ENCODE results near the gene AAMDC. TPM values are rescaled to one million over a fixed set of nuclear protein-coding genes. Genes with fewer than 3 reads are reported as not detected.
"Not testable (repeated sequence)": the region's sequence is repeated elsewhere in the genome, so short reads cannot be mapped to it uniquely, and the experiment has no call there.

The AAMDC gene
- total RNA-seq, 2 experiments from 2014 or later: 14.4 to 15.6 TPM

- no peak for DNase-seq
- H3K27ac Mint-ChIP-seq: no peak overlapping the region
- H3K9me3 Mint-ChIP-seq: no peaks in the 10 kb centered on the region
- no peaks in the 10 kb centered on the region for H3K4me1 Mint-ChIP-seq
- peaks cover 10% of the 10 kb centered on the region for H3K36me3 Mint-ChIP-seq (ENCODE audit: low read depth)
- ChIA-PET POLR2A (no interaction called here), CTCF (no interaction called here)
- H3K4me3 Mint-ChIP-seq: no peak overlapping the region
- H3K27me3 Mint-ChIP-seq: no peaks in the 10 kb centered on the region
Observed at GRCh38 chr11:77908835-77909234, 87.9 kb downstream of the AAMDC start.

GRCh38 chr11:77909277-77909676, 88.3 kb downstream of the AAMDC start:
- no peaks in the 10 kb centered on the region for H3K4me1 Mint-ChIP-seq
- ChIA-PET CTCF (no interaction called here), POLR2A (no interaction called here)
- H3K27me3 Mint-ChIP-seq: no peaks in the 10 kb centered on the region
- peaks cover 10% of the 10 kb centered on the region for H3K36me3 Mint-ChIP-seq (ENCODE audit: low read depth)
- no peaks in the 10 kb centered on the region for H3K9me3 Mint-ChIP-seq
- no peak overlapping the region for H3K4me3 Mint-ChIP-seq
- DNase-seq: no peak
- no peak overlapping the region for H3K27ac Mint-ChIP-seq

- H3K4me3 Mint-ChIP-seq, POLR2A ChIA-PET, DNase-seq, H3K27ac Mint-ChIP-seq, CTCF ChIA-PET, H3K27me3 Mint-ChIP-seq, H3K9me3 Mint-ChIP-seq, H3K4me1 Mint-ChIP-seq: not testable (repeated sequence)
- peaks cover 10% of the 10 kb centered on the region for H3K36me3 Mint-ChIP-seq (ENCODE audit: low read depth)
Observed at GRCh38 chr11:77910828-77911227, 89.9 kb downstream of the AAMDC start.

GRCh38 chr11:77913608-77914306, 92.8 kb downstream of the AAMDC start:
- H3K36me3 Mint-ChIP-seq (ENCODE audit: low read depth): peaks cover 19% of the 10 kb centered on the region
- CTCF ChIA-PET, H3K27ac Mint-ChIP-seq, H3K4me1 Mint-ChIP-seq, POLR2A ChIA-PET, H3K4me3 Mint-ChIP-seq, H3K27me3 Mint-ChIP-seq, DNase-seq, H3K9me3 Mint-ChIP-seq: not testable (repeated sequence)

- H3K36me3 Mint-ChIP-seq (ENCODE audit: low read depth): peaks cover 21% of the 10 kb centered on the region
- H3K27ac Mint-ChIP-seq, H3K9me3 Mint-ChIP-seq, H3K4me3 Mint-ChIP-seq, H3K27me3 Mint-ChIP-seq, POLR2A ChIA-PET, DNase-seq, H3K4me1 Mint-ChIP-seq, CTCF ChIA-PET: not testable (repeated sequence)
Observed at GRCh38 chr11:77914307-77914791, 93.4 kb downstream of the AAMDC start.

- CTCF ChIA-PET: interaction anchor here (0.6 kb wide), 1 partner anchor 50 kb away, joined by 4 read pairs; no protein-coding TSS in a partner anchor
Observed at GRCh38 chr11:77917713-77918112, 96.8 kb downstream of the AAMDC start.

More at GRCh38 chr11:77917713-77918112, 96.8 kb downstream of the AAMDC start:
- H3K9me3 Mint-ChIP-seq, H3K27me3 Mint-ChIP-seq, H3K4me1 Mint-ChIP-seq, H3K27ac Mint-ChIP-seq, POLR2A ChIA-PET, H3K4me3 Mint-ChIP-seq, DNase-seq: not testable (repeated sequence)
- peaks cover 13% of the 10 kb centered on the region for H3K36me3 Mint-ChIP-seq (ENCODE audit: low read depth)

Other genes with a start within 250 kb of the AAMDC start
- under 1 TPM; 0.60 to 0.78 TPM for gene AQP11, start 231.2 kb upstream of the AAMDC start, total RNA-seq
- 100 to 1,000 TPM; 101 to 104 TPM for gene CLNS1A, start 183.3 kb upstream of the AAMDC start, total RNA-seq
- gene RSF1, start 422 bp upstream of the AAMDC start, total RNA-seq: 10 to 100 TPM; 58.6 to 62.5 TPM
- gene INTS4, start 173.5 kb downstream of the AAMDC start, total RNA-seq: 10 to 100 TPM; 51.2 to 52.0 TPM
- under 1 TPM; 0.15 to 0.45 TPM for gene KCTD14, start 202.1 kb downstream of the AAMDC start, total RNA-seq
- not detected for gene THRSP, start 242.7 kb downstream of the AAMDC start, total RNA-seq

Measured in activated CD4-positive, alpha-beta memory T cell treated with anti-CD3 and anti-CD28 coated beads, Interleukin-2, amount 10 ng/mL, durations not matched to agents 7 days and 5 days (primary cell).